Measurements from ENCODE around the gene VCAN. TPM values are rescaled to one million over a fixed set of nuclear protein-coding genes. Genes with fewer than 3 reads are reported as not detected.

The VCAN gene
- total RNA-seq, 6 experiments from 2014 or later = 18.8 to 25.5 (median 22.5) TPM

- Mint-ChIP-seq H3K9me3 (no peaks in the 10 kb centered on the region), H3K36me3 (ENCODE audit: low read depth) (peaks cover 16% of the 10 kb centered on the region), H3K27ac (no peak overlapping the region), H3K27me3 (ENCODE audit: insufficient read depth) (no peaks in the 10 kb centered on the region), H3K4me3 (no peak overlapping the region), H3K4me1 (ENCODE audit: low read depth) (peaks cover 11% of the 10 kb centered on the region)
- TF ChIP-seq CTCF (IDR thresholded peaks at IDR 0.05) = no peak
- no peak for DNase-seq
These were observed 11.4 kb downstream of the VCAN start for GRCh38 chr5:83482961-83483360.

- no peaks in the 10 kb centered on the region for H3K27me3 Mint-ChIP-seq (ENCODE audit: insufficient read depth)
- no peak for DNase-seq
- H3K4me3 Mint-ChIP-seq = no peak overlapping the region
- peaks cover 16% of the 10 kb centered on the region for H3K36me3 Mint-ChIP-seq (ENCODE audit: low read depth)
- no peak for TF ChIP-seq CTCF (IDR thresholded peaks at IDR 0.05)
- peaks cover 24% of the 10 kb centered on the region for H3K4me1 Mint-ChIP-seq (ENCODE audit: low read depth)
- H3K9me3 Mint-ChIP-seq = no peaks in the 10 kb centered on the region
- no peak overlapping the region for H3K27ac Mint-ChIP-seq
These were observed 12.8 kb downstream of the VCAN start for GRCh38 chr5:83484294-83484693.

GRCh38 chr5:83485842-83486241 lies 14.3 kb downstream of the VCAN start:
- peaks cover 20% of the 10 kb centered on the region for H3K36me3 Mint-ChIP-seq (ENCODE audit: low read depth)
- no peak overlapping the region for H3K4me3 Mint-ChIP-seq
- H3K9me3 Mint-ChIP-seq = no peaks in the 10 kb centered on the region
- no peak for TF ChIP-seq CTCF (IDR thresholded peaks at IDR 0.05)
- no peak for DNase-seq
- H3K27me3 Mint-ChIP-seq (ENCODE audit: insufficient read depth) = peaks cover 1% of the 10 kb centered on the region; the same call in 1 of the 2 replicates
- H3K27ac Mint-ChIP-seq = no peak overlapping the region
- peaks cover 30% of the 10 kb centered on the region for H3K4me1 Mint-ChIP-seq (ENCODE audit: low read depth)

- Mint-ChIP-seq H3K27ac (no peak overlapping the region), H3K9me3 (no peaks in the 10 kb centered on the region), H3K4me3 (no peak overlapping the region), H3K36me3 (ENCODE audit: low read depth) (peaks cover 20% of the 10 kb centered on the region), H3K4me1 (ENCODE audit: low read depth) (peaks cover 30% of the 10 kb centered on the region), H3K27me3 (ENCODE audit: insufficient read depth) (peaks cover 1% of the 10 kb centered on the region; the same call in 1 of the 2 replicates)
- TF ChIP-seq CTCF (IDR thresholded peaks at IDR 0.05) = no peak
- no peak for DNase-seq
These were observed 15.6 kb downstream of the VCAN start for GRCh38 chr5:83487155-83487554.

GRCh38 chr5:83488271-83488670 lies 16.7 kb downstream of the VCAN start:
- no peak overlapping the region for H3K4me3 Mint-ChIP-seq
- peak; percentile 9 for DNase-seq
- peaks cover 1% of the 10 kb centered on the region; the same call in 1 of the 2 replicates for H3K27me3 Mint-ChIP-seq (ENCODE audit: insufficient read depth)
- no peaks in the 10 kb centered on the region for H3K9me3 Mint-ChIP-seq
- peaks cover 35% of the 10 kb centered on the region for H3K4me1 Mint-ChIP-seq (ENCODE audit: low read depth)
- peaks cover 20% of the 10 kb centered on the region for H3K36me3 Mint-ChIP-seq (ENCODE audit: low read depth)
- TF ChIP-seq CTCF (IDR thresholded peaks at IDR 0.05) = no peak
- no peak overlapping the region for H3K27ac Mint-ChIP-seq

GRCh38 chr5:83488821-83489220 lies 17.3 kb downstream of the VCAN start:
- peaks cover 22% of the 10 kb centered on the region for H3K36me3 Mint-ChIP-seq (ENCODE audit: low read depth)
- H3K4me1 Mint-ChIP-seq (ENCODE audit: low read depth) = peaks cover 35% of the 10 kb centered on the region
- peaks cover 1% of the 10 kb centered on the region; the same call in 1 of the 2 replicates for H3K27me3 Mint-ChIP-seq (ENCODE audit: insufficient read depth)
- no peak overlapping the region for H3K4me3 Mint-ChIP-seq
- DNase-seq = no peak
- no peaks in the 10 kb centered on the region for H3K9me3 Mint-ChIP-seq
- no peak for TF ChIP-seq CTCF (IDR thresholded peaks at IDR 0.05)
- no peak overlapping the region for H3K27ac Mint-ChIP-seq
